GM19328 (cell line): ENCODE data around the gene F2R.

Experiments used
- ATAC-seq: cut with Tn5 transposase; IDR thresholded peaks from one replicate; pipeline ENCODE4 v1.9.1; 2021; ENCODE audit warnings: mild to moderate bottlenecking, moderate library complexity; ENCODE audit not compliant: unreplicated experiment

Gene F2R

GRCh38 chr5:76690037-76690679 is 25.8 kb upstream of the F2R start:
- no peak for ATAC-seq

GRCh38 chr5:76690704-76691466 is 25.0 kb upstream of the F2R start:
- ATAC-seq: no peak

GRCh38 chr5:76691467-76692273 is 24.3 kb upstream of the F2R start:
- ATAC-seq: no peak

GRCh38 chr5:76692274-76692540 is 23.7 kb upstream of the F2R start:
- no peak for ATAC-seq

GRCh38 chr5:76692651-76693050 is 23.3 kb upstream of the F2R start:
- ATAC-seq: no peak

- ATAC-seq: no peak
These were observed 22.8 kb upstream of the F2R start for GRCh38 chr5:76693141-76693540.

- no peak for ATAC-seq
These were observed 21.6 kb upstream of the F2R start for GRCh38 chr5:76694317-76694716.

GRCh38 chr5:76695346-76695745 is 20.6 kb upstream of the F2R start:
- no peak for ATAC-seq

- no peak for ATAC-seq
These were observed 19.7 kb upstream of the F2R start for GRCh38 chr5:76696251-76696650.

GRCh38 chr5:76697670-76698069 is 18.3 kb upstream of the F2R start:
- ATAC-seq: no peak

GRCh38 chr5:76700571-76700970 is 15.4 kb upstream of the F2R start:
- ATAC-seq: no peak

GRCh38 chr5:76701298-76701697 is 14.6 kb upstream of the F2R start:
- no peak for ATAC-seq

GRCh38 chr5:76703707-76704106 is 12.2 kb upstream of the F2R start:
- ATAC-seq: no peak

GRCh38 chr5:76704131-76704663 is 11.7 kb upstream of the F2R start:
- ATAC-seq: no peak

GRCh38 chr5:76705574-76705973 is 10.4 kb upstream of the F2R start:
- ATAC-seq: no peak

GRCh38 chr5:76709762-76710161 is 6.2 kb upstream of the F2R start:
- ATAC-seq: no peak

GRCh38 chr5:76710991-76711390 is 4.9 kb upstream of the F2R start:
- ATAC-seq: no peak

- no peak for ATAC-seq
These were observed 1.0 kb upstream of the F2R start for GRCh38 chr5:76714751-76715485.

- no peak for ATAC-seq
These were observed 515 bp upstream of the F2R start for GRCh38 chr5:76715486-76715735.

GRCh38 chr5:76716456-76717157 is 681 bp downstream of the F2R start:
- ATAC-seq: no peak
